NOMO-1 treated with DMSO at 0.1 percent for 48 hours (cell line): ENCODE results near the gene APOD.
A peak's percentile ranks its signal among the peaks of the same experiment; 100 is the strongest.

Source experiments
- DNase-seq: peaks from one replicate; lab custom pipeline; 2025; ENCODE audit not compliant: unreplicated experiment; lab: John Stamatoyannopoulos, UW

APOD gene

DNA sequence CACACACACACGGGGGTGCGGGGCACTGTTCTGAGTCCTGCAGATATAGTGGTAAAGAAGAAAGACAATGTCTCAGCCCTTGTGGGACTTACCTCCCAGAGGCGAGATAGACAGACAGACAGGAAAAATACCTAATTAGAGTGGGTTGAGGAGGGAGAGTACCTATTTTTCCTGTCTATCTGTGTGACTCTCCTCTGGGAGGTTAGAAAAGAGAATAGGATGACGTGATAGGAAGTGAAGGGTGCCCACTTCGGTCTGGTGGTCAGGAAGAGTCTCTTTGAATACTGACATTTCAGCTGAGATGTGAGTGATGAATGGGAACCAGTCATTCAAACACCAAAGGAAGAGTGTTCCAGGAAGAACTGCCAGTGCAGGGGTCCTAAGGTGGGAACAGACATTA is 4.1 kb upstream of the APOD start:
- no peak for DNase-seq

DNA sequence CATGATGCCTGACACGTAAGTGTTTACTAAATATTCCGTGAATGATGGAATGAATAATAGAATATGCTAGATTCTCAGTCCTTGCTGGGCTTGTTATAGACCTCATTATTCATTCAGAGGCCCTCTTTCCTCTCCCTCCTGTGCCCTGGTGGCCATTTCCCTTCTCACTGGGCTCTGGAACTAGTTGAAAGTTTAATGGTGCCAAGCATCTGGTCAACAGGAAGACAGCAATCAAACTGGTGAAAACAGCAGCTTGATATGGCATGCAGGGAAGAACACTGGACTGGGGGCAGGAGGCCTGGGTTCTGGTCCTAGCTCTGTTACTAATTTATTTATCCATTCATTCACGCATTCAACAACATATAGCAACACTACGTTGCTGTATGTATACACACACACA is 3.7 kb upstream of the APOD start:
- DNase-seq, result no peak

DNA sequence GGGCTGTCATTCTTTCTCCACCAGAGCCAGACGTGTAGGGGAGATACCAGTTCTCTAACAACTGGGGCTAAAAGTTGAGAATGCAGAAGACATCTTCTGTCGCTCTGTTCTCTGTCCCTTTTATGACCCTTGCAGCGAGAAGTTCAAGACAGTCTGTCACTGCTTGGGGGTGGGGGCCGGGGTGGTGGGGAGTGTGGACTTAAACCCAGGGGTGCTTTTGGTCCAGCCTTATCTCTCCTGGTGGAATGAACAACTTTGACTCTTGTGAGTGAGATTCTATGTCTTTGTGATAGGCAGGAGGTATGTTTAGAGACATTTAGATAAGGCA is 767 bp upstream of the APOD start:
- DNase-seq, result no peak

DNA sequence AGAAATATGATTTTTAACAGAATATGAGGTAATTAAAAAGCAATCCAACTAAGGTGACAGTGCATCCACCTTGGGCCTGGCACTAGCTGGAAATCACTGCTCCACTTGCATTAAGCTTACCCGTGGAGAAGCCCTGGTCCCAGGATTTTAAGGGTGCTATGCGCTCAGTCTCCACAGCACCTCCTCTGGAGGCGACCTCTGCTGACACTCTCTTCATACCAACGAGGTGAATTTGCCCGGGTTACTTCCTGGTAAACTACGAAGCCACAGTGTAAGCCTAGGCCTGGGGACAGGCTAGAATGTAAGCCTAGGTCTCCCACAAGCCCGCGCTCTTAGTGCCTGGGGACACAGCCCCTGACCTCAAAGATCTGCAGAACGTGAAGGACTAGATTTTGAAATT is 793 bp downstream of the APOD start:
- peak; percentile 18 for DNase-seq

DNA sequence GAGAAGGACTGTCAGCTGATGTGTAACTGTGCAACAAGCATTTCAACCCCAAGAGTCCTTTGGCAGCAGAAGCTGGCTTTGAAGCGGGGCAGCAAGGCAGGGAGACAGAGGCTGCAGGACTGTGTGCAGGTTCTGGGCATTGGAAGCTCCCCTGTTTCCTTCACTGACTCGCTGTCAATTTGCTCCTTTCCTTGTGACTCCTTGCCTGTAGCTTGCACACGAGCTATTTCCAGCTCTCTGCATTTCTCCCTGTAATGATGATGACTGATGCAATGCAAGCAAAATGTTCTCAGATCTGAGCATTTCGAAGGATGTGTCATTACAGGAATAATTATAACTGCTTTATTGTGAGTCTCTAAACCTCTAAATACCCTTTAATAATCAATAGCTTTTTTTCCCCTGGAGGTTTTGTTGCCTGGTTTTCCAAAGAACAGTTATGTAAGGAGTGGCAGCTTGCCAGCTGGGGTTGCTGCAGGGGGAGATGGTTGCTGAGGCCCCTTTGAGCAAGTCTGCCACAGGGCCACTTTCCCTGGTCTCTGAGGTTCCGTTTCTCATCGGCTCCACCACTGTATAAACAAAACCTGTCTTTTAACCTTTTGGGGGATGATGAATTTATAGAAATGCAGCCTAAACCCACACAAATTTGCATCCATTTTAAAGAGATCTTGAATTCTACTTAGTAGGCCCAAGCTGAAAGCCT is 2.8 kb downstream of the APOD start:
- no peak for DNase-seq

DNA sequence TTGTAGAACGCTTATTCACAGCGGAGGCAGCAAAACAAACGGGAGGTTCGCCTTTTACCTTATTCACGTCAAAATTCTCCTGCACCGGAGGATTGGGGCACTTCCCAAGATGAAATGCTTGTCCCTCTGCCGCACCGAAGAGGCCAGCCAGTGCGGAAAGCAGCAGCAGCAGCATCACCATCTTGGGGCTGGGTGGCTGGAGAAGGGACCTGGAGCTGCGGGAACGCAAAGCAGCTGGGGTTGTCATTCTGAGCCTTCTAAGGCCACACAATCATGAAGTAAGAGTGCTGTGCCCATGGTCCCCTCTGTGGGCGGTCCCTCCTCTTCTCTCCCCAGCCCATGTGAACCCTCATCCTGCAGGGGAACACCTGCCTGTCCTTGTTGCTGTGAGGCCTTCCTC is 4.5 kb downstream of the APOD start:
- DNase-seq, result no peak

DNA sequence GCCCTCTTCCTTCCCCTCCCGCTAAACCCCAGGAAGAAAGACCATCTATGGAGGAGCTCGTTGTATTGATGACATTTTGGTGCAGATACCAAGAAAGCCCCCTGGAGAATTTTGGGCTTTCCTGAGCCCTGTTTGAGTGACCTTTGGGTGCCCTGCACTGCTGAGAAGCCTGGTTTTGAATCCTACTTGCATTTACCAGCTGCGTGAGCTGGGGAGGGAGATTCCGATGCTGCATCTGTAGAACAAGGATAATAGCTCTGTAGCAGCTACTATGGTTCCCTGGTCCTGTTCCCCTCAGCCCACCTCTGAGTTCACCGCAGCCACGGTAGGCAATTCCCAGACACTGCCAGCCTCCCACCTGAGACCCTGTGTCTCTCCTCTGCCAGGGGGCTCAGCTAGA is 5.2 kb downstream of the APOD start:
- no peak for DNase-seq

DNA sequence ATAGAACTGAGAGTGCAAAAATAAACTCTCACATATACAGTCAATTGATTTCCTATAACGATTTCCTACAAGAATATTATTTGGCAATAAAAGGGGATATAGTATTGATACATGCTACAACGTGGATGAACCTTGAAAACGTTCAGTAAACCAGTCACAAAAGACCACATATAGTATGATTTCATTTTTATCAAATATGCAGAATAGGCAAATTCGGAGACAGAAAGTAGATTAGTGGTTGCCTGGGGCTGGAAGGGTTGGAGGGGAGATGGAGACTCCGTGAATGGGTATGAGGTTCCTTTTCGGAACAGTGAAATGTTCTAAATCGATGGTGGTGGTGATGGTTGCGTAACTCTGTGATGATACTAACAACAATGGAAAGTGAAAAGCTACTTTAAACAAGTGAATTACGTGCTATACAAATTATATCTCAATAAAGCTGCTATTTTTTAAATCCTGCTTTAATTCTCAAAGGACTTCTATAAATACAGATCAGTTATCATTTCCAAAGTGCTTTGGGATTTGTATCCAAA is 6.0 kb downstream of the APOD start:
- peak; percentile 24 for DNase-seq

DNA sequence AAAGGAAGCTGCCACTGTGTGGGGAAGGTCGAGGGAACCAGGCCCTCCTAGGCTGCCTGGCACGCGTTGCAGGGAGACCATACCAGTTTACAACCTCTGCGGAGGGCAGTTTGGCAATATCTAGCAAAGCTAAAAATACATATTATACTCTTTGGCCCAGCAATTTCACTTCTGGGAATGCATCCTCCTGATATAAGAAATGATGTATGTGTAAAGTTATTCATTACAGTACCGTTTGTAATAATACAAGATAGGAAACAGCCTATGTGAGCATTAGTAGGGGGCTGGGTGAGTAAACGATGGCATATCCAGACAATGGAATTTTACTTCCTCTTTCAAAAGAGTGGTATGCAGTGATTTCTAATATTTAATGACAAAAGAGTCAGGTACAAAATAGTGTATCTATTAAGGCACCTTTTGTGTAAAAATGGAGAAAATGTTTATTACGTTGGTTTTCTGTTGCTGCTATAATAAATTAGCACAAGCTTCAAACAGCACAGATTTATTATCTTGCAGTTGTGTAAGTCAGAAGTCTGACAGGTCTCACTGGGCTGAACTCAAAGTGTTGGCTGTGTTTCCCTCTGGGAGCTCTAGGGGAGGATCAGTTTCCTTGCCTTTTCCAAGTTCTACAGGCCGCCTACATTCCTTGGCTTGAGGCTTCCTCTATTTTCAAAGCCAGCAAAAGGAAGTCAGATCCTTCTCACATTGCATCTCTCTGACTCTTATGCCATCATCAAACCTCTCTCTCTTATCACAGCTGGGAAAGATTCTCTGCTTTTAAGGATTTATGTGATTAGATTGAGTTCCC is 9.0 kb downstream of the APOD start:
- DNase-seq, result no peak

DNA sequence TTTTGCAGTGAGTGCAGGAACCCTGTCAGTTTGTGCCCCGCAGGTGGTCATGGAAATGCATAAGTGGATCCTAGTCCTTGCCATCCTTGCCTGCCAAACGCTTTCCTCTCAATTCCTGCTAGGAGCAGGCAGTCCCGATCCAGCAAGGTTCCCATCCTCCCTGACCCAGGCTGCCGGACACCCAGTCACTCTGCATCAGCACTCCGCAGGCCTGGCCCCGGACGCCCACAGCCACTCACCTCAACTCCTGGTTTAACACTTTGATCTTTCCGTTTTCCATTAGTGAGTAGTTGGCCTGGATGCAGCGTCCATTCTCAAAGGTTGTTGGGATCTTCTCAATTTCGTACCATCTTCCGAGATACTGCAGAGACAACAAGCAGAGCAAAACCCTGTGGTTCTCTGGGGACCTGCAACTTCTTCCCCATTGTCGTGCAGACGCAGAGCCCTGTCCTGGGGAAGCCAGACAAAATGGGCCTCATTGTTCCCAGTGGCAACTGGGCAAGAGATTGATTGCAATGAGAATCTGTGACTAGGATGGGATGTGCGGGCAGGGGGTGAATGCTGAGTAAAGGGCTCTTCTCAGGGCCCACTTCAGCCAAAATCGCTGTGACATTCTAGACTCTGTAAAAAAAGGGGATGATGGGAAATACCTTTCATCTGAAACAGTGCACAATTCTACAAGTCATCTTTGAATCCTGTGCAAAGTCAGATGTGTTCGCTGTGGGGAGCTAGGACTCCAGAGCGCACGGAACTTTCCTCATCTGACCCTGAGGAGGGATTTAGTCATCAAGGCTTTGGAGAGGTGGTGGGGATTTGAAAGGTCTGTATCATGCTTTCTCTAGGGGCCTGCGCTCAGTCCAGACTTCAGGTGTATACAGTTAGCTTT is 9.9 kb downstream of the APOD start:
- no peak for DNase-seq

DNA sequence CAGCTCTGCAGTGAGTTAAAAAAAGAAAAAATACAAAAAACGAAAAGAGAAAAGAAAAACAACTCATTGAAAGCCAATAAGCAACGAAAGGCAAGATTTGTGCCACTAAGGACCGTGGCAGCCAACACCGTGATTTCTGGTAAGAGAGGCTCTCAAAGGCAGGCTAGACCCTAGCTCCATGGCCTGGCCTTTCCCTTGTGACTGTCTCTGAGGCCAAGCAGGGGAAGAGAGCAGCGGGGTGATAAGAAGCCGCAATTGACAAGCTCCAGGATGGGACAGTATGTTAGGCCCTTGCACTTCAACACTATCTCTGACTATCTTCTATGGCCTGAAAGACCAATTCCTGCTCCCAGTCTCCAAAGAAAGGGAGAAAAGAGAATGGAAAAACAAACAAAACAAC is 12.4 kb downstream of the APOD start:
- DNase-seq, result no peak

DNA sequence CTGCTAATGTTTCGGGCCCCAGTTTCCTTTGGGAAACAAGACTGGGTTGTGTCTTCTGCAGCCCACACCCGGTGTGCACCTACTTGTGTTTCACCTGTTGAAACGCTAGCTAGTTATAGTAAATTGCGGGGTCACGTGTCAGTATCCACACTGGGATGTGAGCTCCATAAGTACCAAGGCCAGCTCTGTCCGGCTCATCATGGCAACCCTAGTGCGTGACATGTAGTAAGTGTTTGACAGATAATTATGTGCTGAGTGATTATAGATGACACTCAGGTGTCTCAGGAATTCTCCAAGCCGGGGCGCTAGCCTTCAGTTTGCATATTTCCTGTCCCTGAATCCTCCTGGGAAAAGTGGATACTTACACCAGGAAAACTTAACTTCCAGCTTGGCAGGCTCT is 12.8 kb downstream of the APOD start:
- no peak for DNase-seq

DNA sequence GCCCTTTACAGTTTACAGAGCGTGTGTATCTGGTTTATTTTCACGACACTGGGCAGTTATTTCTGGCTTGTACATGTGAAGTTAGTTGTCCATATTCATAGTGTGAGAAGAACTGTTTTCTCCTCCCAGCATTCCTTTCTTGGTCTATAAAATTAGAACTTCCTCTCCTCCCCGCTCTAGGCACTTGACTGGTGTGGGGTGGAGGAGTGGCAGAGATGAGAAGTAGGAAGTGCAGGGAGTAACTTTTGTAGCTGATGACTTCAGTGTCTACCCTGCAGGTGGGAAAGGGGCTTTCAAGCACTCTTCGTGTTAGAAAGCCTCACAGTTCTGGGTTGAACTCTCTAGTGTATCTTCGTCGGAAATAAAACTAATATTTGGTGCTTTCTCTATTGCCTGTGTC is 13.4 kb downstream of the APOD start:
- DNase-seq, result no peak

DNA sequence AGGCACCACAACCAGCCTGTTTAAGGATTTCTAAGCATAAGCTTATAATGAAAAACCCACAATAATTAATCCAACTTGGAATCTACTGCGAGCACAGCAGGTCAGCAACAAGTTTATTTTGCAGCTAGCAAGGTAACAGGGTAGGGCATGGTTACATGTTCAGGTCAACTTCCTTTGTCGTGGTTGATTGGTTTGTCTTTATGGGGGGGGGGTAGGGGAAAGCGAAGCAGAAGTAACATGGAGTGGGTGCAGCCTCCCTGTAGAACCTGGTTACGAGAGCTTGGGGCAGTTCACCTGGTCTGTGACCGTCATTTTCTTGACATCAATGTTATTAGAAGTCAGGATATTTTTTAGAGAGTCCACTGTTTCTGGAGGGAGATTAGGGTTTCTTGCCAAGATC is 15.1 kb downstream of the APOD start:
- no peak for DNase-seq

DNA sequence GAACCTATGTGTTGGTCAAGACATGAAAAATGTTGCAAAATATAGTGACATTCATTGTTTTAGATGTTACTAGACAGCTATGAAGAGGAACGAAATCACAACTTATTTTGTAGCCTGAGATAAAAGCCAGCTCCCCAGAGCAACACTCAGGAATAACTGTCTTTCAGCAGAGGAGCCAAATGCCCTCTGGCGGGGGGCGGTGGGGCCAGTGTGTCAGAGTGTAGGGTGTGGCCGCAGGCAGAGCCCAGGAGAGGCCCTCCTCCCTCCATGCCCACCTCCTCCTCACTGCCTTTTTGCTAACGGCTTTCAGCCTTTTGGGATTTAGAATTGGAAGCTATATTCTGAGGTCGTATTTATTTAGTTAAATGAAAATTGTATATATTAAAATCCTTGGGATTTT is 16.9 kb downstream of the APOD start:
- DNase-seq, result peak; percentile 44

DNA sequence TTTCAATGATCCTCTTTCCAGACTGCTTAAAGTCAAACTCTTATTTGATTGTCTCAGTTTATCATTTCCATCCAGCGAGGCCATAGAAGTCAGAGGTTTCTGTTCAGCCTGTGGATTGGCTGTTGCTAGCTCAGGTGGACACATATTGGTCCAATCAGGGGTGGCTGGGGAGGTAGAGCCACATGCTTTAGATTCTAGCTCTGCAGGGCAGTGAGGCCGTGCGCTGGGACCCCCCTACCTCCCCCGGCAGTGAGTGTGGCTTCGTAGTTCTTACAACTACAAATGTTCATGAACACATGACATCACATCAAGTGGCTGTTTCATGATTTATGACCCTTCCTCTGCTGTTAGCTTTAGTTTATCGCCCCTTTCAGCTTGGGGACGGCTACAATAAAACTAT is 18.0 kb downstream of the APOD start:
- no peak for DNase-seq

DNA sequence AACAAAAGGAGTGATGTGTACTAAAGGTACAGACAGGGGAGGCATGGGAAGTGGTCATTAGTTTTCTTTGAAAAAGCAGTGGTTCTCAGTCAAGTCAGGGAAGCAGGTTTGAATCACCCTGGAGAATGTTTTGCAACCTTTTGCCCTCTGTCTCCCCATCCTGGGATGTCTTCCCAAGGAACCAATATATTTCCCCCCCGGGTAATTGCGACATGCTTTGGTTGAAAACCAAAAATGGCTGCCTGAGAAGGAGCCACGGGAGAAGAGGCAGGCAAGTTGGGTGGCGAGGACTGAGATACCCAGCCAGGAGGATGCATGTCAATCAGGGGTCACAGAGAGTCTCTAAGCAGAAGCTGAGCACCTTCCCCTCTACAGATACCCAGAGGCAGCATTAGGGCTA is 20.4 kb downstream of the APOD start:
- no peak for DNase-seq

DNA sequence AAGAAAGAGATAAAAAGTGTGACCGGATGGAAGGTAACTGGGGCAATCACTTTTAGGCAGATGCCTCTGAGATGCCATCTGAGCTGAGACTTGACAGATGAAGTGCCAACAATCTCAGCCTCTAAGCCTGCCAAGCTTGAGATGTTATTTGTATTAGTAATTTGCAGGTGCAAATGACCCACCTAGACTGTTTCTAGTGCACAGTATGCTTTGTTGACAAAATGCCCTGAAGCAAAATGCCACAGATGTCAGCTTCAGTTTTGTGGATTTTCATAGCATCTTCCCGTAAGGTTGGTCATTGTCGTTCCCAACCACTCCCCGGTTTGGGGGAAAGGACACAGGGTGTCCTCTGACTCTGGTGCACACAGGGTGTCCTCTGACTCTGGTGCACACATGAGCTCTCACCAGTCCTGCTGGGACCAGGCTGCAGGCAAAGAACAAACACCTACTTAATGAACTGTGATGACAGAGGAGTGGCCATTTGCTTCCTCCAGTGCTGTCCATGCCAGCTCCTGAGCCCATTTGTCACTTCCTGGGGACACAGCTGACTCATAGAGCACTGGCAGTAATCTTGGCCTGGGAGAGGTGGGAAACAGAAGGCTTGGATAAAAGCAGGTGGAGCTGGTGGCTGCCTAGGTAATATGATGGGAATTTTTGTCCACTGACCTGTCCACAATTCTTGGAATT is 23.9 kb downstream of the APOD start:
- DNase-seq, result no peak

DNA sequence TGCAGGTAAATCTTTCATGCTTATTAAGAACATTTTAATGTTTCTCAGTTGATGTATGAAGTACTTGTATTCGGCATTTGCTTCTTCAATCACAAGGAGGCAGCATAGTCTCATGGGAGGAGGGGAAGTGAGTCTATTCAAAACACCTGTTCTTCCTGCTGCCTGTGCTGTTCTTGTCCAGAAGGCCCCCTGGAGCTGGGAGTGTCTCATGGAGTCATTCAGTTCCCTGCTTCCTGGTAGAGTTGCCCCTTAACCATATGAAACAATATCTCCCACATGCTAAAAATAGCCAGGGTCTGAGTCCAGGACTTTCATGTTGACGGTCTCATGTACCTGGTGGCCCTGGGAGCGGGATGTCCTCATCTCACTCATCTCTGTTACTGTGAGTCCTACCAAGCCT is 25.1 kb downstream of the APOD start:
- DNase-seq, result peak; percentile 61

DNA sequence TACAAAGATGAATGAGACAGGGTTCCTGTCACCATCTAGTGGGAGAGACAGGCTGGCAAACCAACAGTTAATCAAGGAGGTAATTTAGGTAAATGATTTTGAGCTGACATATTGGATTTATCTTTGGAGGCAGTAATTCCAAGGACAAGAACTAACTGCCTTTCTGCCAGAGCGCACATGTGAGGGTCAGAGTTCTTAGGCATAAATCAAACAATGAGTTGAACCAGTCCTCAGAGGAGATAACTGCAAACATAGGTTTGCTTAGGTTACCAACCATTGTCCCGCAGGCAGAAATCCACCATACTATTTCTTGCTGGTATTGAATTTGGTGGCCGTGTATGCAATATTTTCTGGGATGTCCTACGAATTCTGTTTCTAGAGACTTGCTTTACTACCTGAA is 26.4 kb downstream of the APOD start:
- DNase-seq, result no peak

DNA sequence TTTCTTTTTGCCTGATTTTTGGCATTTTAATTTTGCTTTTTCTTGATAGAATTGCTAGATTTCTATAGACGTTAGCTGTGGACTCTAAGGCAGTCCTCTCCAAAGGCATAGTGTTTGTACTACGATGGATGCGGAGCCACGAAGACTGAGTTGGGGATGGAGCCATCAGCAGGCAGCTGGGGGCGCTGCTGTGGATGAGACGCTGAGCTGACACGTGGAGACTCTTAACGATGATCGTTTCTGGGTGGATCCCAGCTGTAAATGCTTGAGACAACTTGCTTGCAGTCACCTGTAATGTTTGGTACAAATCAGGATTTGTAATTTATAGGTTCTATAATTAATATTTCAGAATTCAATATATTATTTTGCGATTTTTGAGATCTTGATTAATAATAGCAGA is 27.4 kb downstream of the APOD start:
- no peak for DNase-seq
